ENCODE data around the gene SETBP1. TPM values are rescaled to one million over a fixed set of nuclear protein-coding genes. Genes with fewer than 3 reads are reported as not detected.

The SETBP1 gene
- total RNA-seq, 1 experiment from 2014 or later = 9.6 TPM

DNA sequence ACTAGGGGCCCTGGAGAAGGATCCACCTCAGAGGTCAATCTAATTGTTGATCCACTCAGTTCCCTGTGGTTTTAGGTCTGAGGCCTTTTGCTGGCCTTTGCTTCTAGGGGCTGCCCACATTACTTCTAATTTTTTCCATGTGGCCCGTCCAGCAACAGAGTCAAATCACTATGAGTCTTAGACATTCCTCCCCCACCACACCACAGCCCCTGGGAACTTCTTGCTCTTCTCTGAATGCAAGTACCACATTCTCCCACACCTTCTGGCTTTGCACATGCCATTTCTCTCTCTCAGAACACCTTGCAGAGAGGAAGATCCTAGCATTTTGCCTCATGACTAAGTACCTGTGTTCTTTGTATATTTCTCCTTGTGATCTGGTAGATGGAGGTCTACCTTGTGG lies 286.9 kb downstream of the SETBP1 start:
- Mint-ChIP-seq H3K27me3 (ENCODE audit: low read depth) (no peaks in the 10 kb centered on the region), H3K4me1 (peaks cover 20% of the 10 kb centered on the region), H3K27ac (no peak overlapping the region), H3K9me3 (no peaks in the 10 kb centered on the region), H3K36me3 (no peaks in the 10 kb centered on the region), H3K4me3 (no peak overlapping the region)
- ATAC-seq (no peak), DNase-seq (ENCODE audit: low spot score) (no peak)
- ChIA-PET POLR2A (no interaction called here), CTCF (no interaction called here)
- TF ChIP-seq NR2C2 (CRISPR knock-in tag; IDR thresholded peaks at IDR 0.05) (no peak), GABPB1 (CRISPR knock-in tag; IDR thresholded peaks at IDR 0.05) (no peak), NFE2L1 (CRISPR knock-in tag; IDR thresholded peaks at IDR 0.05) (no peak), ZNF317 (CRISPR knock-in tag; IDR thresholded peaks at IDR 0.05; ENCODE audit: borderline replicate concordance, low read depth) (no peak), TEAD1 (CRISPR knock-in tag; IDR thresholded peaks at IDR 0.05) (no peak), RELA (CRISPR knock-in tag; IDR thresholded peaks at IDR 0.05; ENCODE audit: borderline replicate concordance) (no peak), TCF7 (CRISPR knock-in tag; IDR thresholded peaks at IDR 0.05; ENCODE audit: low read depth) (no peak), KAT7 (CRISPR knock-in tag; IDR thresholded peaks at IDR 0.05; ENCODE audit: borderline replicate concordance) (no peak), ESRRA (CRISPR knock-in tag; IDR thresholded peaks at IDR 0.05; ENCODE audit: borderline replicate concordance) (no peak), CBFB (CRISPR knock-in tag; IDR thresholded peaks at IDR 0.05; ENCODE audit: low read depth) (no peak), CTCF (IDR thresholded peaks at IDR 0.05) (no peak), CREM (CRISPR knock-in tag; IDR thresholded peaks at IDR 0.05) (no peak), GTF2I (CRISPR knock-in tag; conservative IDR thresholded peaks at IDR 0.05) (no peak), ETV6 (CRISPR knock-in tag; IDR thresholded peaks at IDR 0.05) (no peak), ZNF512 (CRISPR knock-in tag; IDR thresholded peaks at IDR 0.05; ENCODE audit: borderline replicate concordance) (no peak), JUN (CRISPR knock-in tag; IDR thresholded peaks at IDR 0.05) (no peak)
- TF ChIP-seq, protein P1, sequence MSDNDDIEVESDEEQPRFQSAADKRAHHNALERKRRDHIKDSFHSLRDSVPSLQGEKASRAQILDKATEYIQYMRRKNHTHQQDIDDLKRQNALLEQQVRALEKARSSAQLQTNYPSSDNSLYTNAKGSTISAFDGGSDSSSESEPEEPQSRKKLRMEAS (CRISPR knock-in tag; IDR thresholded peaks at IDR 0.05) = no peak
- TF ChIP-seq, protein P2, sequence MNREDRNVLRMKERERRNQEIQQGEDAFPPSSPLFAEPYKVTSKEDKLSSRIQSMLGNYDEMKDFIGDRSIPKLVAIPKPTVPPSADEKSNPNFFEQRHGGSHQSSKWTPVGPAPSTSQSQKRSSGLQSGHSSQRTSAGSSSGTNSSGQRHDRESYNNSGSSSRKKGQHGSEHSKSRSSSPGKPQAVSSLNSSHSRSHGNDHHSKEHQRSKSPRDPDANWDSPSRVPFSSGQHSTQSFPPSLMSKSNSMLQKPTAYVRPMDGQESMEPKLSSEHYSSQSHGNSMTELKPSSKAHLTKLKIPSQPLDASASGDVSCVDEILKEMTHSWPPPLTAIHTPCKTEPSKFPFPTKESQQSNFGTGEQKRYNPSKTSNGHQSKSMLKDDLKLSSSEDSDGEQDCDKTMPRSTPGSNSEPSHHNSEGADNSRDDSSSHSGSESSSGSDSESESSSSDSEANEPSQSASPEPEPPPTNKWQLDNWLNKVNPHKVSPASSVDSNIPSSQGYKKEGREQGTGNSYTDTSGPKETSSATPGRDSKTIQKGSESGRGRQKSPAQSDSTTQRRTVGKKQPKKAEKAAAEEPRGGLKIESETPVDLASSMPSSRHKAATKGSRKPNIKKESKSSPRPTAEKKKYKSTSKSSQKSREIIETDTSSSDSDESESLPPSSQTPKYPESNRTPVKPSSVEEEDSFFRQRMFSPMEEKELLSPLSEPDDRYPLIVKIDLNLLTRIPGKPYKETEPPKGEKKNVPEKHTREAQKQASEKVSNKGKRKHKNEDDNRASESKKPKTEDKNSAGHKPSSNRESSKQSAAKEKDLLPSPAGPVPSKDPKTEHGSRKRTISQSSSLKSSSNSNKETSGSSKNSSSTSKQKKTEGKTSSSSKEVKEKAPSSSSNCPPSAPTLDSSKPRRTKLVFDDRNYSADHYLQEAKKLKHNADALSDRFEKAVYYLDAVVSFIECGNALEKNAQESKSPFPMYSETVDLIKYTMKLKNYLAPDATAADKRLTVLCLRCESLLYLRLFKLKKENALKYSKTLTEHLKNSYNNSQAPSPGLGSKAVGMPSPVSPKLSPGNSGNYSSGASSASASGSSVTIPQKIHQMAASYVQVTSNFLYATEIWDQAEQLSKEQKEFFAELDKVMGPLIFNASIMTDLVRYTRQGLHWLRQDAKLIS (CRISPR knock-in tag; IDR thresholded peaks at IDR 0.05; ENCODE audit: borderline replicate concordance) = no peak
- TF ChIP-seq, protein P3, sequence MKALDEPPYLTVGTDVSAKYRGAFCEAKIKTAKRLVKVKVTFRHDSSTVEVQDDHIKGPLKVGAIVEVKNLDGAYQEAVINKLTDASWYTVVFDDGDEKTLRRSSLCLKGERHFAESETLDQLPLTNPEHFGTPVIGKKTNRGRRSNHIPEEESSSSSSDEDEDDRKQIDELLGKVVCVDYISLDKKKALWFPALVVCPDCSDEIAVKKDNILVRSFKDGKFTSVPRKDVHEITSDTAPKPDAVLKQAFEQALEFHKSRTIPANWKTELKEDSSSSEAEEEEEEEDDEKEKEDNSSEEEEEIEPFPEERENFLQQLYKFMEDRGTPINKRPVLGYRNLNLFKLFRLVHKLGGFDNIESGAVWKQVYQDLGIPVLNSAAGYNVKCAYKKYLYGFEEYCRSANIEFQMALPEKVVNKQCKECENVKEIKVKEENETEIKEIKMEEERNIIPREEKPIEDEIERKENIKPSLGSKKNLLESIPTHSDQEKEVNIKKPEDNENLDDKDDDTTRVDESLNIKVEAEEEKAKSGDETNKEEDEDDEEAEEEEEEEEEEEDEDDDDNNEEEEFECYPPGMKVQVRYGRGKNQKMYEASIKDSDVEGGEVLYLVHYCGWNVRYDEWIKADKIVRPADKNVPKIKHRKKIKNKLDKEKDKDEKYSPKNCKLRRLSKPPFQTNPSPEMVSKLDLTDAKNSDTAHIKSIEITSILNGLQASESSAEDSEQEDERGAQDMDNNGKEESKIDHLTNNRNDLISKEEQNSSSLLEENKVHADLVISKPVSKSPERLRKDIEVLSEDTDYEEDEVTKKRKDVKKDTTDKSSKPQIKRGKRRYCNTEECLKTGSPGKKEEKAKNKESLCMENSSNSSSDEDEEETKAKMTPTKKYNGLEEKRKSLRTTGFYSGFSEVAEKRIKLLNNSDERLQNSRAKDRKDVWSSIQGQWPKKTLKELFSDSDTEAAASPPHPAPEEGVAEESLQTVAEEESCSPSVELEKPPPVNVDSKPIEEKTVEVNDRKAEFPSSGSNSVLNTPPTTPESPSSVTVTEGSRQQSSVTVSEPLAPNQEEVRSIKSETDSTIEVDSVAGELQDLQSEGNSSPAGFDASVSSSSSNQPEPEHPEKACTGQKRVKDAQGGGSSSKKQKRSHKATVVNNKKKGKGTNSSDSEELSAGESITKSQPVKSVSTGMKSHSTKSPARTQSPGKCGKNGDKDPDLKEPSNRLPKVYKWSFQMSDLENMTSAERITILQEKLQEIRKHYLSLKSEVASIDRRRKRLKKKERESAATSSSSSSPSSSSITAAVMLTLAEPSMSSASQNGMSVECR (CRISPR knock-in tag; IDR thresholded peaks at IDR 0.05; ENCODE audit: borderline replicate concordance) = no peak
- TF ChIP-seq, protein P4, sequence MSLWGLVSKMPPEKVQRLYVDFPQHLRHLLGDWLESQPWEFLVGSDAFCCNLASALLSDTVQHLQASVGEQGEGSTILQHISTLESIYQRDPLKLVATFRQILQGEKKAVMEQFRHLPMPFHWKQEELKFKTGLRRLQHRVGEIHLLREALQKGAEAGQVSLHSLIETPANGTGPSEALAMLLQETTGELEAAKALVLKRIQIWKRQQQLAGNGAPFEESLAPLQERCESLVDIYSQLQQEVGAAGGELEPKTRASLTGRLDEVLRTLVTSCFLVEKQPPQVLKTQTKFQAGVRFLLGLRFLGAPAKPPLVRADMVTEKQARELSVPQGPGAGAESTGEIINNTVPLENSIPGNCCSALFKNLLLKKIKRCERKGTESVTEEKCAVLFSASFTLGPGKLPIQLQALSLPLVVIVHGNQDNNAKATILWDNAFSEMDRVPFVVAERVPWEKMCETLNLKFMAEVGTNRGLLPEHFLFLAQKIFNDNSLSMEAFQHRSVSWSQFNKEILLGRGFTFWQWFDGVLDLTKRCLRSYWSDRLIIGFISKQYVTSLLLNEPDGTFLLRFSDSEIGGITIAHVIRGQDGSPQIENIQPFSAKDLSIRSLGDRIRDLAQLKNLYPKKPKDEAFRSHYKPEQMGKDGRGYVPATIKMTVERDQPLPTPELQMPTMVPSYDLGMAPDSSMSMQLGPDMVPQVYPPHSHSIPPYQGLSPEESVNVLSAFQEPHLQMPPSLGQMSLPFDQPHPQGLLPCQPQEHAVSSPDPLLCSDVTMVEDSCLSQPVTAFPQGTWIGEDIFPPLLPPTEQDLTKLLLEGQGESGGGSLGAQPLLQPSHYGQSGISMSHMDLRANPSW (CRISPR knock-in tag; conservative IDR thresholded peaks at IDR 0.05; ENCODE audit: low read depth) = no peak
